ENCODE measurements around the gene CCT8.
"Not testable (repeated sequence)": the region's sequence is repeated elsewhere in the genome, so short reads cannot be mapped to it uniquely, and the experiment has no call there.

CCT8 gene

DNA sequence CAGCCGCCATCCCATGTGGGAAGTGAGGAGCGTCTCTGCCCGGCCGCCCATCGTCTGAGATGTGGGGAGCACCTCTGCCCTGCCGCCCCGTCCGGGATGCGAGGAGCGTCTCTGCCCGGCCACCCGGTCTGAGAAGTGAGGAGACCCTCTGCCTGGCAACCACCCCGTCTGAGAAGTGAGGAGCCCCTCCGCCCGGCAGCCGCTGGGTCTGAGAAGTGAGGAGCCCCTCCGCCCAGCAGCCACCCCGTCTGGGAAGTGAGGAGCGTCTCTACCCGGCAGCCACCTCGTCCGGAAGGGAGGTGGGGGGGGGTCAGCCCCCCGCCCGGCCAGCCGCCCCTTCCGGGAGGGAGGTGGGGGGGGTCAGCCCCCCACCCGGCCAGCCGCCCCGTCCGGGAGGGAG is 62.2 kb downstream of the CCT8 start:
- not testable (repeated sequence) for DNase-seq

DNA sequence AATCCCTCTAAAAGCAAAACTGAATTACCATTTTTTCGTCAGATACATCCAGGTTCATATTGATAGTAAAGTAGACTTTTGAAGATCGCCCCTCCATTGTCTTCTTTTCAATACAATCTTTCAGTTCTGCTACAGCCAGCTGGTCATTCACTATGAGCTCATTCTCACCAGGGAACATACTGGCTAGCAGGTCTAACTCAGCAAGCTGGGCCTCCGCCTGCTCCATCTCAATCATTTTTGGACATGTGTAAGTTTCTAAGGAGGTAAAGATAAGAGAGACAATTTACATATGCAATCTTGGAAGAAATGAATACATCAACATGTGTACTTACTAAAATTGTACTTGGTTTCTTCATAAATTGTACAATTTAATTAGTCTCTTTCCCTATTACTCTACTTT is 65.1 kb downstream of the CCT8 start:
- no peak for DNase-seq

DNA sequence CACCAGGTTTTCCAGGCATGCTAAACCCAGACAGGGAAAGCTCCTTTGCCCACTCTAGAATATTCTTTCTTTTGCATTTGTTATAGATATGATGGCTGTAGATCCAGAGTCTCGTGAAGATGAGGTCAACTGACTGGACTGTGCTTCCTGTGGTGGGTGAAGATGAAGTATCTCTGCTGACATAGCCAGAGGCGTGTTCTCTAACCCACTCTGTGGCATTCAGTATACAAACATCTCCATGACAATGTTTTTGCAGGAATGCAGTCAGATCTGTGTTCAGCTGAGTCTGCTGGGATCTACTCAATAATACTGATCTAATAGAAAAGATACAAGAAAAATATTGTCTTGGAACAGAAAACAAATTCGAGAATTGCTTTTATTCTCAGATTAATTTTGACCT is 65.6 kb downstream of the CCT8 start:
- no peak for DNase-seq

DNA sequence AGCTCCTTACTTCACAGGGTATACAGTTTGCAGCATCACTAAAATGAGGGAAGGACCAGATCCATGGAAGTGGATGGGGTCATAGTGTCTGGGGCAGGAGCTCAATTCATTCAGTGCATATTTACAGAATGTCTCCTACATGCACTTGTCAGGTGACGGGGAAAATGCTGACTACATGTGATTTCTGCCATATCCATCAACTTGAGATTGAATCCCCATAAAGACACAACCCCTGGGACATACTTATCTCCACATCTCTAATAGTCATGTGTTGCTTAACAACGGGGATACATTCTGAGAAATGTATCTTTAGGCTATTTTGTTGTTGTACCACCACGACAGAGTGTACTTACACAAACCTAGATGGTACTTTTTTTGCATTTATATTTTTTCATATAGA is 66.3 kb downstream of the CCT8 start:
- DNase-seq, result no peak
